HL-60/S4 treated with retinoic acid at 250 ng/mL for 4 days and 3 days (cell line): ENCODE data around the gene KCNH6.

Source experiments
- in situ Hi-C: fragments of 300-500 bp; cut with MboI; formaldehyde crosslinking; loops from 2 replicates; pipeline ENCODE4 v1.7.0; 2022; ENCODE audit warnings: low sequenced_read_pairs

KCNH6 gene

DNA sequence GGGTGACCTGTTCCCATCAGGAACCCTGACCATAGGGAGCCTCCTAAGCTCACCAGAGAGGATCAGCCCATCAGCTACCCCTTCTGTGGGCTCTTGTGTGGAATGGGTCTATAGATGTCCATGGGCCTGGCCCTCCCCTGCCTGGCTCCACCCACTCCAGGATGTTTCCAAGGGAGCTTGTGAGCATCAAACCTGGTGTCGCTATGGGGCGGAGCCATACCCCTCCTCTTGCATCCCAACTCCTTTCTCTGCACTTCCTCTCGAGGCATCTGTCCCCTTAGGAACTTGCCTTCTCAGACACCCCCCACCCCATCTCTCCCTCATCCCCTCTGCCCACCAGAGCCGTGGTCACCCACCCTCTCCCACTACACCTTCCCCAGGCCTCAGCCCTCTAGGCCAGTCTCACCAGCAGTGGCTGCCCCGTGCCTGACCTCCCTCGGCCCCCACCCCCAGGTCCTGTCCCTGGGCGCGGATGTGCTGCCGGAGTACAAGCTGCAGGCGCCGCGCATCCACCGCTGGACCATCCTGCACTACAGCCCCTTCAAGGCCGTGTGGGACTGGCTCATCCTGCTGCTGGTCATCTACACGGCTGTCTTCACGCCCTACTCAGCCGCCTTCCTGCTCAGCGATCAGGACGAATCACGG, 10.4 kb downstream of the KCNH6 start:
- in situ Hi-C loops, result no loop called here

DNA sequence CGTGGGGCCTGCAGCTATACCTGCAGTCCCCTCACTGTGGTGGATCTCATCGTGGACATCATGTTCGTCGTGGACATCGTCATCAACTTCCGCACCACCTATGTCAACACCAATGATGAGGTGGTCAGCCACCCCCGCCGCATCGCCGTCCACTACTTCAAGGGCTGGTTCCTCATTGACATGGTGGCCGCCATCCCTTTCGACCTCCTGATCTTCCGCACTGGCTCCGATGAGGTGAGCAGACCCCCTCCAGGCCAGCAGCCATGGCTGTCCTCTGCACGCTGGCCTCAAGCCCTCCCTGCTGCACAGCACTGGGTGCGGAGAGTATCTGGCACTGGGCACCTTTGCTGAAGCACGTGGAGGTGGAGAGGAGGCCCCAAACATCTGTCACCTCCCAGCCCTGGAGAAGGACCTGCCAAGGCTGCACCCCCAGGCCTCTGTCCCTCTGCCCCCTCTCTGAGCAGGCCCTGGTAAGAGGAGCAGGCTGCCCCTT, 11.0 kb downstream of the KCNH6 start:
- in situ Hi-C loops, result no loop called here

DNA sequence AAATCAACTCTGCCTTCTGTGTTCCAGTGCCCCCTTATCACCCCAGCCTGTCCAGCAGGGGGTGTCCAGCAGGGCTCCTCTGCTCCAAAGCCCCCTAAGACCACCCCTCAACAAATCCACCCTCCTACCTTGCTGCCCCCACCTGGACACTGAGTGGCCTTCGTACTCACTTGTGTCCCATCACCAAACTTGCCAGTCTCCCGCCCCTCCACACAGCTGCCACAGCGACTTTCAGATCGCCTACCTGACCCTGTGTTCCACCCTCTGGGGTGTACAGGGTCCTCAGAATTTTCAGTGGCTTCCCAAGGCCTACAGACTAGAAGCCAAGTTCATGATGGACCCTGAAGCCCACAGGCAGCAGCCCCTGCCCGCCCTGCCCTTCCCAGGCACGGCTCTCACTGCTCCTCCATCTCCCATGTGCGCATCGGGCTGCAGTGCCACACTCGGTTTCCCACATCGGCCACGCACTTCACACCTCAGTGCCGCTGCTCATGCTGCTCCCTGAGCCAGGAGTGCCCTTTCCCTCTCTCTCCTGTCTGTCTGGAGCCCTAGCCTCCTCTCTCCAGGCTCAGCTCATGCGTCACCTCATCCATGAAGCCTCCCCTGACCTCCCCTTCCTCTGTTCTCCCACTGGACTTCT, 11.8 kb downstream of the KCNH6 start:
- in situ Hi-C loops, result no loop called here

GRCh38 chr17:63535640-63536039, 12.5 kb downstream of the KCNH6 start:
- in situ Hi-C loops, result no loop called here

DNA sequence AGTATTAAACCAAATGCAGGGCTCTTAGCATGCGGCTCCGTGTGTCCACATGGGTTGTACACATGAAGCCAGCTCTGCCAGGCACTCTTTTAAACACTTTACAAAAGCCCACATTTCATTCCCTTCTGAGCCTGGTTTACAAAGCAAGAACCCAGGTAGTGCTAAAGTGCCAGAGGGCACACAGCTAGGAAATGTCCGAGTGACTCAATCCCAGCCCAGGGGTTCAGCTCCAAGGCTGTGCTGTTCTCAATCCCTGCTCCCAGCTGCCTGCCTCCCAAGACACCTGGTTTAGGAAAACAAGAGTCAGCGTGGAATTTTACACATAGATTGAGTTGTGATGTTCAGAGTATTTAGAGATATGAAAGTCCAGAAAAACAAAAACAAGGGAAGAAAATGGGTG, 13.8 kb downstream of the KCNH6 start:
- in situ Hi-C loops, result no loop called here

GRCh38 chr17:63537991-63538692, 15.0 kb downstream of the KCNH6 start:
- in situ Hi-C loops, result no loop called here

- in situ Hi-C loops, result no loop called here
Measured at GRCh38 chr17:63538693-63539595, 15.8 kb downstream of the KCNH6 start.

GRCh38 chr17:63540590-63540989, 17.4 kb downstream of the KCNH6 start:
- in situ Hi-C loops, result no loop called here

DNA sequence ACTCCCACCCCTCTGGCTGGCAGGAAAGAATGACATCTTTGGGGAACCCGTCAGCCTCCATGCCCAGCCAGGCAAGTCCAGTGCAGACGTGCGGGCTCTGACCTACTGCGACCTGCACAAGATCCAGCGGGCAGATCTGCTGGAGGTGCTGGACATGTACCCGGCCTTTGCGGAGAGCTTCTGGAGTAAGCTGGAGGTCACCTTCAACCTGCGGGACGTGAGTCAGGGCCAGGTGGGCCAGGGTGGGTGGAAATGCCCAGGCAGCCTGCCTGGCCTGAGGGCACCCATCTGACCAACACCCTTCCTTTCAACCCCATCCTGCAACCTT, 19.0 kb downstream of the KCNH6 start:
- in situ Hi-C loops, result no loop called here

DNA sequence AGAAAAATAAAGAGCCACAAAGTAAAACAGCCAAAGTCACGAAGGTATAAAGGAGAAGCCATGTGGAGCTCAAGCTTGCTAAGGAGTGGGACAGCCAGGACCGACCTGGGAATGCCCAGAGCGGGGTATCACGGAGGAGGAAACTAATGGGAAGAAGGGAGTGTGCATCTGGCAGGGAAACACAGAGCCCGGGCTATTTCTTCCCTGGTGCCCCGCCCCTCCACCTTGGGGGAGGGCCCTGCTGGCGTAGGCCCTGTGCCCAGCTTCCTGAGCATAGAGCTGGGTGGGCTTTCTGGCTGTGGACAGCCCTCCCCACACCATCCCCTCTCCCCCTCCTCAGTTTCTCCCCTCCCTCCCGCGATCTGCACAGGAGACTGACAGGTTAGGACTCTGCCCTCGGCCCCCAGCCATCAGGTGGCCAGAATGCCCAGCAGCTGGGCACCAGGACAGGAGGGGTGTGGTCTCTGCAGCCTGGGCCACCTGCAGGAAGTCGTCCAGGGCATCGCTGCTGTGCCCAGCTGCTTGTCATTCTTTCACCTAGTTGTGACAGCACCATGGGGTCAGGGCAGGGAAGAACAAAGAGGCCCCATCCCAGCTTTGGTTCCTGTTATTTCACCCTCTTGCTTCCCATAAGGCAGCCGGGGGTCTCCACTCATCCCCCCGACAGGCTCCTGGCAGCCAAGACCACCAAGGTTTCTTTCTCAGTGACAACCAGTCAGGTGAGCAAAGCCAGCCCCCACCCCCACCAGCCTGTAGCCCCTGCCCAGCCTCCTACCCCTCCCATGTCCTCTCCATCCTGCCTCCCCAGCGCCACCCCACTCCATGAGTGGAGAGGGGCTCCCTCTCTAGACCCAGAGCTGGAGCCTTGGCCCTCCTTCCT, 20.0 kb downstream of the KCNH6 start:
- in situ Hi-C loops, result no loop called here

DNA sequence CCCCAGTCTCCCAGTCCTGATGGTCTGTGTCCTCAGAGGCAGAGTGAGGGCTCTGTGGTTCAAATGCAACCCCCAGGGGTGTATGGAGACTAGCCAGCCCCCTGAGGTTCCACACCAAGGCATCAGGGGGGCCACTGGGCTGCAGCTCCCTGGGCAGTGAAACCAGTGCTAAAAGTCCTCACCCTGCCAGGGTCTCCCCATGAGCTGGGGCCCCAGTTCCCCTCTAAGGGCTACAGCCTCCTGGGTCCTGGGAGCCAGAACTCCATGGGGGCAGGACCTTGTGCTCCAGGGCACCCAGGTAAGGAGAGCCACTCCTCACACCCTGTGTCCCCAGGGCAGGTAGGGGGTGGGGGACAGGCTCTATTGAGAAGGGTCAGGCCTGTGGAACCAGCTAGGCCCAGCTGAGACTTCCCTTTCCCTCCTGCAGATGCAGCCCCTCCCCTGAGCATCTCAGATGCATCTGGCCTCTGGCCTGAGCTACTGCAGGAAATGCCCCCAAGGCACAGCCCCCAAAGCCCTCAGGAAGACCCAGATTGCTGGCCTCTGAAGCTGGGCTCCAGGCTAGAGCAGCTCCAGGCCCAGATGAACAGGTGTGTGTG, 20.8 kb downstream of the KCNH6 start:
- in situ Hi-C loops, result no loop called here

GRCh38 chr17:63544467-63545301, 21.5 kb downstream of the KCNH6 start:
- in situ Hi-C loops, result no loop called here

- in situ Hi-C loops, result no loop called here
Measured at GRCh38 chr17:63546308-63547082, 23.3 kb downstream of the KCNH6 start.

DNA sequence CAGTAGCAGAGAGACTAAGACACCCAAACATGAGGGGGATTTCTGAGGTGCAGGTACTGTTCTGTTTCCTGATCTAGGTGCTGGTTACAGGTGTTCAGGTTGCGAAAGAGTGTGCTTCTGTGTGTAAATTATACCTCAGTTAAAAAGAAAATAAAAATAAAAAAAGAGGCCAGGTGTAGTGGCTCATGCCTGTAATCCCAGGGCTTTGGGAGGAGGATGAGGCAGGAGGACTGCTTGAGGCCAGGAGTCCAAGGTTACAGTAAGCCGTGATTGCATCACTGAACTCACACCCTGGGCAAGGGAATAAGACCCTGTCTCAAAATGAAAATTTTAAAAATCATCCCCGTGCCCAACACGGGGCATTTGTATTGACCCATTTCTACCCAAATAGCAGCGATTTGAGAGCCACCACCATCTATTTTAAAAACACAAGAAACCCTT, 23.9 kb downstream of the KCNH6 start:
- in situ Hi-C loops, result no loop called here

- in situ Hi-C loops, result no loop called here
Measured at GRCh38 chr17:63549289-63549945, 26.3 kb downstream of the KCNH6 start.

DNA sequence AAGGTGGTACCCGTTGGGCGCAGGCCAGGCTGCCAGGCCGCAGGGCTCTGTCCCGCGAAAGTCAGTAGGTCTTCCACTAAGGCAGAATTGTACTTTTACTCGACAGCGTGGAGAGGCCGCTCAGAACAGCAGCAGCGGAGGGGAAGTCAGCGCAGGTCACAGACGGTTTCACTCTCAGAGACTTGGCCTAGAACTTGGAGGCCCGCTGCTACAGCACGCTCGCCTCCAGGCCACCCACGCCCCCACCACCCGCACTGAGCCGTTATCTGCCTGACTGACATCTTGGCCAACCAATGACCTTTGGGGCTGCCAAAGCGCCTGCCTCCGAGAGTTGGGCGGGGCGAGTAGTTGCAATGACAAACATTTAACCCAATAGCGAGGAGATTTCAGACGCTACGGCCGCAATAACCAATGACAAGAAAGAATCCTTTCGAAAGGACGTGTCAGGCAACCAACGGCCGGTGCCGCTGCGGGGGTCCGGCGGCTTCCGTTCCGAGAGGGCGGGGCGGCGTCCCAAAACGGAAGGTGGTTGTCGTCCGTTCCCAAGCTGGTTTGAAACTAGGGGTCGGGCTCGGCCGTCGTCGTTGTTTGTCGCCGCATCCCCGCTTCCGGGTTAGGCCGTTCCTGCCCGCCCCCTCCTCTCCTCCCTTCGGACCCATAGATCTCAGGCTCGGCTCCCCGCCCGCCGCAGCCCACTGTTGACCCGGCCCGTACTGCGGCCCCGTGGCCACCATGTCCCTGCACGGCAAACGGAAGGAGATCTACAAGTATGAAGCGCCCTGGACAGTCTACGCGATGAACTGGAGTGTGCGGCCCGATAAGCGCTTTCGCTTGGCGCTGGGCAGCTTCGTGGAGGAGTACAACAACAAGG, 27.0 kb downstream of the KCNH6 start, which contains the start of gene DCAF7:
TSS of gene DCAF7 (plus strand) at position 532 of the 871 bp plus-strand sequence. CDS start at position 733, 201 bp downstream.
- in situ Hi-C loops, result no loop called here
